HCT116 (cell line): ENCODE measurements around the gene ABCG5. TPM values are rescaled to one million over a fixed set of nuclear protein-coding genes. Genes with fewer than 3 reads are reported as not detected.

ENCODE experiments used
- ATAC-seq: fragments of 200-7000 bp; cut with Tn5 transposase; 2 replicates; pipeline ENCODE4 v1.9.1; 2020; ENCODE audit warnings: mild to moderate bottlenecking, moderate library complexity
- BruUV-seq: library from RNA; stranded (reverse); fragments of 400-500 nt; replicated peaks from 2 replicates; lab custom pipeline; 2021; lab: Mats Ljungman, UMichigan
- CTCF ChIA-PET: fragments of 300-600 bp; sonication (Branson Sonifier 250); formaldehyde crosslinking; loops from one replicate; lab custom pipeline; 2021; ENCODE audit warnings: antibody characterized with exemption; lab: Charles Lee
- POLR2A ChIA-PET: fragments of 300-600, 350-600 bp; sonication (Branson Sonifier 250); formaldehyde crosslinking; loops from one replicate; lab custom pipeline; 2021; ENCODE audit warnings: antibody characterized with exemption; lab: Charles Lee
- RAD21 ChIA-PET, 2 experiments: fragments of 300-600 bp; sonication (Branson Sonifier 250); formaldehyde crosslinking; loops; one replicate each; lab custom pipeline; 2023; ENCODE audit warnings: low total read pairs in 2 of 2; ENCODE audit not compliant: uncharacterized antibody in 2 of 2, unreplicated experiment in 2 of 2, low non-redundant PET in 1 of 2; lab: Charles Lee
- DNase-seq: peaks from one replicate; pipeline ENCODE4 v3.0.0-alpha.2; 2010; ENCODE audit warnings: low read depth, low spot score
- H2AFZ ChIP-seq: fragments of 200-600 bp; shearing (Covaris generic), sonication (generic); 2 replicates; pipeline ENCODE4 v1.6.1; 2017; ENCODE audit warnings: low read depth, mixed run types, mixed read lengths, antibody characterized with exemption, low read length; ENCODE audit not compliant: poor library complexity, severe bottlenecking
- H3K27ac ChIP-seq: 2 replicates; pipeline ENCODE4 v1.5.1; 2012; ENCODE audit warnings: low read depth, low read length
- H3K27me3 ChIP-seq: fragments of 200-600 bp; sonication (generic); 2 replicates; pipeline ENCODE4 v1.6.1; 2016; ENCODE audit warnings: mixed run types, low read length, mixed read lengths; ENCODE audit not compliant: insufficient read depth
- H3K36me3 ChIP-seq, 2 experiments: fragments of 200-500 bp in 1 of 2; fragments of 200-600 bp in 1 of 2; sonication (Bioruptor generic) in 1 of 2; sonication (generic) in 1 of 2; 2 replicates each; pipeline versions ENCODE4 v1.5.1 to v1.6.1; 2014 to 2016; ENCODE audit warnings: low read length in 2 of 2, inconsistent platforms in 1 of 2, mixed read lengths in 1 of 2, mixed run types in 1 of 2; ENCODE audit not compliant: insufficient read depth in 2 of 2, control insufficient read depth in 1 of 2
- H3K4me1 ChIP-seq, 2 experiments: fragments of 200-600 bp in 1 of 2; sonication (generic) in 1 of 2; 2 replicates each; pipeline versions ENCODE4 v1.5.1 to v1.6.1; 2012 to 2017; ENCODE audit warnings: low read length in 2 of 2, inconsistent platforms in 1 of 2, mild to moderate bottlenecking in 1 of 2, mixed read lengths in 1 of 2, mixed run types in 1 of 2, moderate library complexity in 1 of 2; ENCODE audit not compliant: insufficient read depth in 2 of 2, control insufficient read depth in 1 of 2
- H3K4me2 ChIP-seq: fragments of 200-600 bp; sonication (generic); 2 replicates; pipeline ENCODE4 v1.6.1; 2017; ENCODE audit warnings: mixed run types, low read length, mixed read lengths
- H3K4me3 ChIP-seq, 2 experiments: fragments of 200-600 bp in 1 of 2; sonication (generic) in 1 of 2; replicated peaks in 1 of 2; 2 replicates each; pipeline ENCODE4 v1.5.1; 2011 to 2016; ENCODE audit warnings: low read length in 2 of 2, control low read depth in 1 of 2, low read depth in 1 of 2, mild to moderate bottlenecking in 1 of 2, mixed read lengths in 1 of 2, mixed run types in 1 of 2
- H3K79me2 ChIP-seq: fragments of 200-600 bp; sonication (generic); 2 replicates; pipeline ENCODE4 v1.6.1; 2017; ENCODE audit warnings: mild to moderate bottlenecking, mixed run types, low read length, moderate library complexity, mixed read lengths; ENCODE audit not compliant: insufficient read depth
- H3K9ac ChIP-seq: fragments of 200-600 bp; sonication (generic); 2 replicates; pipeline ENCODE4 v1.6.1; 2016; ENCODE audit warnings: low read length, mixed read lengths
- H3K9me2 ChIP-seq: fragments of 200-600 bp; sonication (generic), shearing (Covaris generic); 2 replicates; pipeline ENCODE4 v1.6.1; 2017; ENCODE audit warnings: mixed run types, mild to moderate bottlenecking, moderate library complexity; ENCODE audit not compliant: insufficient read depth
- H3K9me3 ChIP-seq, 2 experiments: fragments of 200-500 bp in 1 of 2; fragments of 200-600 bp in 1 of 2; sonication (Bioruptor generic) in 1 of 2; sonication (generic) in 1 of 2; 2 replicates each; pipeline ENCODE4 v1.6.1; 2014 to 2017; ENCODE audit warnings: low read length in 2 of 2, mixed read lengths in 2 of 2, inconsistent platforms in 1 of 2, low read depth in 1 of 2, mild to moderate bottlenecking in 1 of 2, mixed run types in 1 of 2, moderate library complexity in 1 of 2; ENCODE audit not compliant: control insufficient read depth in 1 of 2, insufficient read depth in 1 of 2
- H4K20me1 ChIP-seq: fragments of 200-600 bp; sonication (generic), shearing (Covaris generic); 2 replicates; pipeline ENCODE4 v1.6.1; 2017; ENCODE audit warnings: mixed run types, mild to moderate bottlenecking, moderate library complexity; ENCODE audit not compliant: insufficient read depth
- CBX3 ChIP-seq: IDR thresholded peaks from 2 replicates; pipeline ENCODE4 v1.6.1; 2012; ENCODE audit warnings: low read depth
- CEBPB ChIP-seq: IDR thresholded peaks from 2 replicates; pipeline ENCODE4 v1.6.1; 2012; ENCODE audit warnings: low read depth
- EGR1 ChIP-seq: IDR thresholded peaks from 2 replicates; pipeline ENCODE4 v1.6.1; 2012; ENCODE audit warnings: low read depth
- EZH2phosphoT487 ChIP-seq: fragments of 200-600 bp; IDR thresholded peaks from 2 replicates; pipeline ENCODE4 v1.6.1; 2018; ENCODE audit warnings: antibody characterized with exemption, borderline replicate concordance
- FOSL1 ChIP-seq: IDR thresholded peaks from 2 replicates; pipeline ENCODE4 v1.6.1; 2012; ENCODE audit warnings: low read depth
- REST ChIP-seq: IDR thresholded peaks from 2 replicates; pipeline ENCODE4 v1.6.1; 2012; ENCODE audit warnings: low read depth
- SP1 ChIP-seq: IDR thresholded peaks from 2 replicates; pipeline ENCODE4 v1.6.1; 2012; ENCODE audit warnings: low read depth
- TCF7L2 ChIP-seq: IDR thresholded peaks from 2 replicates; pipeline ENCODE4 v1.7.0; 2011; ENCODE audit warnings: borderline replicate concordance, inconsistent platforms; ENCODE audit not compliant: insufficient read depth, insufficient read length; ENCODE audit errors: extremely low read depth
- ZBTB33 ChIP-seq: IDR thresholded peaks from 2 replicates; pipeline ENCODE4 v1.6.1; 2011; ENCODE audit warnings: mild to moderate bottlenecking, low read length, moderate library complexity; ENCODE audit not compliant: insufficient replicate concordance; ENCODE audit errors: extremely low read depth
- ZFX ChIP-seq: fragments of 450-650 bp; IDR thresholded peaks from 2 replicates; pipeline ENCODE4 v1.6.1; 2017
- ZNF274 ChIP-seq: fragments of 200-500 bp; sonication (Bioruptor generic); IDR thresholded peaks from 2 replicates; pipeline ENCODE4 v1.6.1; 2014; ENCODE audit warnings: mild to moderate bottlenecking, low read depth, low read length, inconsistent platforms
- intact Hi-C: fragments of 100-400 bp; cut with micrococcal nuclease; formaldehyde crosslinking; loops from 2 replicates; pipeline ENCODE4 v1.10.0; 2022
- total RNA-seq: library from RNA; stranded (reverse); gene quantifications from one replicate; pipeline ENCODE4 v1.2.1, GENCODE V29; 2021; ENCODE audit not compliant: unreplicated experiment
- TF ChIP-seq, protein P1 (sequence below): IDR thresholded peaks from 2 replicates; pipeline ENCODE4 v1.6.1; 2012
- TF ChIP-seq, protein P2 (sequence below): IDR thresholded peaks from 2 replicates; pipeline ENCODE4 v1.6.1; 2012

ABCG5 gene
- total RNA-seq, 1 experiment from 2014 or later = not detected

- Histone ChIP-seq H3K4me2 (no peak overlapping the region), H3K9ac (no peak overlapping the region), H3K9me2 (no peaks in the 10 kb centered on the region), H3K27ac (no peak overlapping the region), H3K4me3 (no peak overlapping the region), H3K9me3 (no peaks in the 10 kb centered on the region), H3K4me1 (no peaks in the 10 kb centered on the region), H3K36me3 (no peaks in the 10 kb centered on the region), H3K27me3 (no peaks in the 10 kb centered on the region), H2AFZ (no peak overlapping the region), H3K79me2 (no peaks in the 10 kb centered on the region), H4K20me1 (no peaks in the 10 kb centered on the region)
- no peak for ATAC-seq
- POLR2A ChIA-PET = no interaction called here
- no peak for TF ChIP-seq SP1
- TF ChIP-seq EGR1 = no peak
- TF ChIP-seq, protein P1, sequence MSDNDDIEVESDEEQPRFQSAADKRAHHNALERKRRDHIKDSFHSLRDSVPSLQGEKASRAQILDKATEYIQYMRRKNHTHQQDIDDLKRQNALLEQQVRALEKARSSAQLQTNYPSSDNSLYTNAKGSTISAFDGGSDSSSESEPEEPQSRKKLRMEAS = no peak
- no peak for TF ChIP-seq TCF7L2
- no peak for TF ChIP-seq ZNF274
- no peak for TF ChIP-seq REST
- TF ChIP-seq, protein P2, sequence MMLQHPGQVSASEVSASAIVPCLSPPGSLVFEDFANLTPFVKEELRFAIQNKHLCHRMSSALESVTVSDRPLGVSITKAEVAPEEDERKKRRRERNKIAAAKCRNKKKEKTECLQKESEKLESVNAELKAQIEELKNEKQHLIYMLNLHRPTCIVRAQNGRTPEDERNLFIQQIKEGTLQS = no peak
- no peak for TF ChIP-seq ZBTB33
- TF ChIP-seq FOSL1 = no peak
- no peak for TF ChIP-seq ZFX
- TF ChIP-seq EZH2phosphoT487 = no peak
- no peak for TF ChIP-seq CBX3
- TF ChIP-seq CEBPB = no peak
- intact Hi-C loops = no loop called here
- CTCF ChIA-PET = no interaction called here
- BruUV-seq = no TSS peak
- no peak for DNase-seq
- RAD21 ChIA-PET = no interaction called here
Observed at GRCh38 chr2:43841949-43842865, 3.6 kb upstream of the ABCG5 start.
